GM23248 (cell line): Measurements from ENCODE around the gene MORN4. TPM values are rescaled to one million over a fixed set of nuclear protein-coding genes. Genes with fewer than 3 reads are reported as not detected.
A peak's percentile ranks its signal among the peaks of the same experiment; 100 is the strongest.

Experiments used
- DNase-seq: peaks from one replicate; pipeline ENCODE4 v3.0.0-alpha.2; 2015
- H2AFZ ChIP-seq: fragments of 200-600 bp; sonication (generic); 2 replicates; pipeline ENCODE4 v1.6.1; 2016; ENCODE audit warnings: antibody characterized with exemption
- H3F3A ChIP-seq: fragments of 200-600 bp; sonication (generic); 2 replicates; pipeline ENCODE4 v1.6.1; 2016; ENCODE audit warnings: mild to moderate bottlenecking, antibody characterized with exemption, mixed run types; ENCODE audit not compliant: insufficient read depth
- H3K27ac ChIP-seq: fragments of 200-600 bp; sonication (generic); 2 replicates; pipeline ENCODE4 v1.5.1; 2016; ENCODE audit warnings: mild to moderate bottlenecking
- H3K27me3 ChIP-seq: fragments of 200-600 bp; sonication (generic); replicated peaks from 2 replicates; pipeline ENCODE4 v1.6.1; 2016; ENCODE audit warnings: mild to moderate bottlenecking; ENCODE audit not compliant: insufficient read depth
- H3K36me3 ChIP-seq: fragments of 200-600 bp; sonication (generic); 2 replicates; pipeline ENCODE4 v1.6.1; 2016; ENCODE audit warnings: low read depth, mild to moderate bottlenecking
- H3K4me1 ChIP-seq: fragments of 200-600 bp; sonication (generic); 2 replicates; pipeline ENCODE4 v1.6.1; 2016; ENCODE audit warnings: mild to moderate bottlenecking; ENCODE audit not compliant: insufficient read depth
- H3K4me2 ChIP-seq: fragments of 200-600 bp; sonication (generic); one replicate; pipeline ENCODE4 v1.6.1; 2016; ENCODE audit warnings: mild to moderate bottlenecking; ENCODE audit not compliant: unreplicated experiment
- H3K4me3 ChIP-seq: fragments of 200-600 bp; sonication (generic); 2 replicates; pipeline ENCODE4 v1.5.1; 2016; ENCODE audit warnings: mild to moderate bottlenecking
- H3K79me2 ChIP-seq: fragments of 200-600 bp; sonication (generic); 2 replicates; pipeline ENCODE4 v1.6.1; 2016; ENCODE audit warnings: mild to moderate bottlenecking; ENCODE audit not compliant: insufficient read depth
- H3K9ac ChIP-seq: fragments of 200-600 bp; sonication (generic); 2 replicates; pipeline ENCODE4 v1.6.1; 2016; ENCODE audit warnings: mild to moderate bottlenecking
- H3K9me2 ChIP-seq: fragments of 200-600 bp; sonication (generic); 2 replicates; pipeline ENCODE4 v1.6.1; 2016; ENCODE audit warnings: mixed run types, mild to moderate bottlenecking, moderate library complexity; ENCODE audit not compliant: insufficient read depth
- H3K9me3 ChIP-seq: fragments of 200-600 bp; sonication (generic); one replicate; pipeline ENCODE4 v1.6.1; 2017; ENCODE audit warnings: low read depth
- H4K20me1 ChIP-seq: fragments of 200-600 bp; sonication (generic); 2 replicates; pipeline ENCODE4 v1.6.0; 2016; ENCODE audit not compliant: insufficient read depth
- EZH2 ChIP-seq: fragments of 200-600 bp; sonication (generic); IDR thresholded peaks from 2 replicates; pipeline ENCODE4 v1.6.1; 2018; ENCODE audit warnings: antibody characterized with exemption, mild to moderate bottlenecking; ENCODE audit not compliant: insufficient read depth, poor library complexity, severe bottlenecking
- EZH2phosphoT487 ChIP-seq: fragments of 200-600 bp; sonication (generic); IDR thresholded peaks from 2 replicates; pipeline ENCODE4 v1.6.1; 2018; ENCODE audit warnings: antibody characterized with exemption, moderate library complexity, mild to moderate bottlenecking, low read depth; ENCODE audit not compliant: insufficient read depth
- WGBS, 2 experiments: methylation state at CpG; one replicate each; pipeline ENCODE4 v1.1.6; 2015 to 2017; ENCODE audit warnings: low lambda C conversion rate in 2 of 2, low coverage in 1 of 2; ENCODE audit errors: missing lambda C conversion rate in 2 of 2; 5-methylcytosine and 5-hydroxymethylcytosine counted together
- in situ Hi-C: fragments of 300-500 bp; cut with MboI; formaldehyde crosslinking; loops from 2 replicates; pipeline ENCODE4 v1.15.0; 2020
- polyA plus RNA-seq: library from polyadenylated mRNA; unstranded; fragments of >200 nt; fragmentation: Nextera tagmentation; extraction: Ambion mirVana; gene quantifications from 2 replicates; pipeline ENCODE4 v1.2.1, GENCODE V29; 2016
- total RNA-seq: library from RNA; depleted of rRNA; stranded (reverse); fragments of >200 nt; shearing (Covaris generic); gene quantifications from 2 replicates; pipeline ENCODE4 v1.2.3, GENCODE V29; 2014

The MORN4 gene
- total and polyA plus RNA-seq, 2 experiments from 2014 or later: 7.9 to 19.8 TPM

GRCh38 chr10:97599272-97599619 lies 34.1 kb downstream of the MORN4 start:
- no peaks in the 10 kb centered on the region for H3K79me2 ChIP-seq
- peaks cover 26% of the 10 kb centered on the region for H3K4me1 ChIP-seq
- peaks cover 33% of the 10 kb centered on the region for H3F3A ChIP-seq
- H2AFZ ChIP-seq: no peak overlapping the region
- no peaks in the 10 kb centered on the region for H3K9me3 ChIP-seq
- H3K27ac ChIP-seq: no peak overlapping the region
- H3K27me3 ChIP-seq: no peaks in the 10 kb centered on the region
- DNase-seq: no peak
- H3K4me2 ChIP-seq: no peak overlapping the region
- 86 to 93% methylated on average over 6 of the region's 6 CpGs for WGBS, 2 experiments
- no peak overlapping the region for H3K4me3 ChIP-seq
- no peaks in the 10 kb centered on the region for H3K9me2 ChIP-seq
- TF ChIP-seq EZH2: no peak
- TF ChIP-seq EZH2phosphoT487: no peak
- in situ Hi-C loops: no loop called here
- no peak overlapping the region for H3K9ac ChIP-seq
- no peaks in the 10 kb centered on the region for H4K20me1 ChIP-seq
- no peaks in the 10 kb centered on the region for H3K36me3 ChIP-seq

GRCh38 chr10:97598407-97599271 lies 34.7 kb downstream of the MORN4 start:
- 94 to 97% methylated on average over 19 of the region's 19 CpGs for WGBS, 2 experiments
- in situ Hi-C loops: no loop called here
- H3K9me2 ChIP-seq: no peaks in the 10 kb centered on the region
- H3K79me2 ChIP-seq: no peaks in the 10 kb centered on the region
- H3K4me3 ChIP-seq: no peak overlapping the region
- H3K36me3 ChIP-seq: no peaks in the 10 kb centered on the region
- no peak for DNase-seq
- no peaks in the 10 kb centered on the region for H4K20me1 ChIP-seq
- peaks cover 26% of the 10 kb centered on the region for H3K4me1 ChIP-seq
- no peaks in the 10 kb centered on the region for H3K27me3 ChIP-seq
- H3F3A ChIP-seq: peaks cover 33% of the 10 kb centered on the region
- H3K4me2 ChIP-seq: no peak overlapping the region
- no peaks in the 10 kb centered on the region for H3K9me3 ChIP-seq
- H3K9ac ChIP-seq: no peak overlapping the region
- no peak overlapping the region for H3K27ac ChIP-seq
- H2AFZ ChIP-seq: no peak overlapping the region
- TF ChIP-seq EZH2phosphoT487 (no peak), EZH2 (no peak)

- in situ Hi-C loops: no loop called here
- Histone ChIP-seq H3K9ac (no peak overlapping the region), H3F3A (peaks cover 33% of the 10 kb centered on the region), H3K27ac (peak overlapping the region; percentile 91), H3K9me2 (no peaks in the 10 kb centered on the region), H4K20me1 (no peaks in the 10 kb centered on the region), H3K4me1 (peaks cover 26% of the 10 kb centered on the region), H3K4me2 (no peak overlapping the region), H3K27me3 (no peaks in the 10 kb centered on the region), H3K79me2 (no peaks in the 10 kb centered on the region), H2AFZ (no peak overlapping the region), H3K4me3 (no peak overlapping the region), H3K9me3 (no peaks in the 10 kb centered on the region), H3K36me3 (no peaks in the 10 kb centered on the region)
- TF ChIP-seq EZH2: no peak
- TF ChIP-seq EZH2phosphoT487: no peak
- peak; percentile 17 for DNase-seq
- 84 to 96% methylated on average over 2 of the region's 2 CpGs for WGBS, 2 experiments
Observed at GRCh38 chr10:97597778-97598177, 35.5 kb downstream of the MORN4 start.

- in situ Hi-C loops: no loop called here
- DNase-seq: peak; percentile 96
- Histone ChIP-seq H3K9me3 (no peaks in the 10 kb centered on the region), H2AFZ (peak overlapping the region; percentile 10; the same call in 1 of the 2 replicates), H3K36me3 (no peaks in the 10 kb centered on the region), H3K27ac (peak overlapping the region; percentile 91), H3K27me3 (no peaks in the 10 kb centered on the region), H3K79me2 (no peaks in the 10 kb centered on the region), H3K4me2 (peak overlapping the region; percentile 70), H3K9me2 (no peaks in the 10 kb centered on the region), H3K4me3 (peak overlapping the region; percentile 41; the same call in 1 of the 2 replicates), H3K9ac (peak overlapping the region; percentile 64), H3K4me1 (peaks cover 26% of the 10 kb centered on the region), H4K20me1 (no peaks in the 10 kb centered on the region), H3F3A (peaks cover 33% of the 10 kb centered on the region)
- TF ChIP-seq EZH2 (no peak), EZH2phosphoT487 (no peak)
- 4 to 9% methylated on average over 10 of the region's 10 CpGs for WGBS, 2 experiments
Observed at GRCh38 chr10:97596101-97597082, 36.9 kb downstream of the MORN4 start.
